Neural progenitor cell (in vitro differentiated cells): ENCODE data around the gene GCK.

ENCODE experiments used
- CTCF ChIP-seq: fragments of 200-600 bp; sonication (generic); IDR thresholded peaks from 2 replicates; pipeline ENCODE4 v1.5.1; 2017; ENCODE audit warnings: antibody characterized with exemption, mild to moderate bottlenecking
- EZH2 ChIP-seq: fragments of 200-600 bp; sonication (generic); IDR thresholded peaks from 2 replicates; pipeline ENCODE4 v1.6.1; 2017; ENCODE audit warnings: antibody characterized with exemption, mild to moderate bottlenecking, moderate library complexity
- EZH2phosphoT487 ChIP-seq: fragments of 200-600 bp; sonication (generic); IDR thresholded peaks from 2 replicates; pipeline ENCODE4 v1.6.1; 2017; ENCODE audit warnings: antibody characterized with exemption

DNA sequence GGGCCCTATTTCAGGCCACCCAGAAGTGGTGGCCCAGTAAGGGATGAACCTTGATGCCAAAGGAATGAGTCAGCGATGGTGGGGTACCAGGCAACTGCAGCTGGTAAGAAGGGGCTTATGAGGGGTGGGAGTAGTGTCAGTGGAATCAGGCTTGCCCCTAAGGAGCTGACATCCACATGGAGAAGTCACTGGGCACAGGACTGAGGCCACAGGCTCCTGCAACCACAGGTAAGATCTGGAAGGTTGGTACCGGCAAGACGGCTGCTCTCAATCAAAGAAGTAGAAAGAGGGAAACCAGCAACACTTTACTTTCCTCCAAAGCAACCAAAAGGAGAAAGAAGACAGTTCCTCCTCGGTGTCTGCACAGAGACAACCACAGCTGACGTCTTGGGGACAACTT lies 2.5 kb downstream of the GCK start:
- TF ChIP-seq CTCF: no peak
- no peak for TF ChIP-seq EZH2
- no peak for TF ChIP-seq EZH2phosphoT487
